IMR-90 (cell line): ENCODE measurements around the gene ZNF74. TPM values are rescaled to one million over a fixed set of nuclear protein-coding genes. Genes with fewer than 3 reads are reported as not detected.

Source experiments
- ATAC-seq: fragments of 200-7000 bp; cut with Tn5 transposase; 2 replicates; pipeline ENCODE4 v1.9.1; 2020; ENCODE audit warnings: low read depth, mild to moderate bottlenecking, moderate library complexity
- BruUV-seq: library from RNA; stranded (reverse); fragments of 400-500 nt; replicated peaks from 2 replicates; lab custom pipeline; 2021; lab: Mats Ljungman, UMichigan
- CTCF ChIA-PET: fragments of 300-600 bp; formaldehyde crosslinking; extraction: SDS; loops from one replicate; lab custom pipeline; 2021; ENCODE audit warnings: antibody characterized with exemption; lab: Yijun Ruan, JAX
- POLR2A ChIA-PET: fragments of 300-600 bp; sonication (Branson Sonifier 250); formaldehyde crosslinking; loops from one replicate; lab custom pipeline; 2022; ENCODE audit warnings: antibody characterized with exemption; ENCODE audit not compliant: unreplicated experiment; lab: Charles Lee
- DNase-seq: peaks from one replicate; pipeline ENCODE4 v3.0.0; 2013
- H2AFZ ChIP-seq: replicated peaks from 2 replicates; pipeline ENCODE3; 2013; ENCODE audit warnings: low read length, mild to moderate bottlenecking; ENCODE audit not compliant: poor library complexity
- H2AK5ac ChIP-seq: 2 replicates; pipeline ENCODE4 v1.6.1; 2013; ENCODE audit warnings: low read depth, low read length, inconsistent platforms
- H2AK9ac ChIP-seq: replicated peaks from 2 replicates; pipeline ENCODE3; 2013; ENCODE audit warnings: mild to moderate bottlenecking, low read depth, low read length, moderate library complexity; ENCODE audit not compliant: poor library complexity
- H2BK120ac ChIP-seq: 2 replicates; pipeline ENCODE4 v1.6.1; 2013; ENCODE audit warnings: low read depth, low read length, inconsistent platforms
- H2BK15ac ChIP-seq: 3 replicates; pipeline ENCODE4 v1.6.1; 2013; ENCODE audit warnings: low read depth, low read length, inconsistent platforms
- H2BK20ac ChIP-seq: 2 replicates; pipeline ENCODE4 v1.6.1; 2013; ENCODE audit warnings: low read depth, mild to moderate bottlenecking, inconsistent platforms, low read length, moderate library complexity
- H2BK5ac ChIP-seq: 2 replicates; pipeline ENCODE4 v1.6.1; 2013; ENCODE audit warnings: mild to moderate bottlenecking, low read depth, low read length, inconsistent platforms; ENCODE audit not compliant: poor library complexity, severe bottlenecking
- H3K14ac ChIP-seq: replicated peaks from 2 replicates; pipeline ENCODE4 v1.6.1; 2013; ENCODE audit warnings: low read depth, low read length, inconsistent platforms
- H3K18ac ChIP-seq: 2 replicates; pipeline ENCODE4 v1.6.1; 2013; ENCODE audit warnings: low read depth, low read length, control low read depth
- H3K23ac ChIP-seq: 2 replicates; pipeline ENCODE4 v1.6.1; 2013; ENCODE audit warnings: low read depth, low read length, inconsistent platforms
- H3K27ac ChIP-seq: 2 replicates; pipeline ENCODE4 v1.5.1; 2013; ENCODE audit warnings: mild to moderate bottlenecking, control low read depth, low read length; ENCODE audit not compliant: insufficient read depth
- H3K27me3 ChIP-seq: 2 replicates; pipeline ENCODE4 v1.6.1; 2013; ENCODE audit warnings: low read length; ENCODE audit not compliant: control insufficient read depth, insufficient read depth
- H3K36me3 ChIP-seq: 2 replicates; pipeline ENCODE4 v1.6.1; 2013; ENCODE audit warnings: low read length, mixed read lengths; ENCODE audit not compliant: control insufficient read depth, insufficient read depth
- H3K4ac ChIP-seq: 2 replicates; pipeline ENCODE4 v1.6.1; 2013; ENCODE audit warnings: low read depth, low read length, inconsistent platforms
- H3K4me1 ChIP-seq: 2 replicates; pipeline ENCODE4 v1.6.1; 2013; ENCODE audit warnings: low read length, mixed read lengths; ENCODE audit not compliant: control insufficient read depth, insufficient read depth
- H3K4me2 ChIP-seq: 2 replicates; pipeline ENCODE4 v1.6.1; 2013; ENCODE audit warnings: low read depth, mild to moderate bottlenecking, control low read depth, low read length, moderate library complexity
- H3K4me3 ChIP-seq: 2 replicates; pipeline ENCODE4 v1.5.1; 2013; ENCODE audit warnings: low read depth, mild to moderate bottlenecking, control low read depth, low read length, moderate library complexity; ENCODE audit not compliant: insufficient read depth
- H3K56ac ChIP-seq: 2 replicates; pipeline ENCODE4 v1.6.1; 2013; ENCODE audit warnings: low read length, inconsistent platforms; ENCODE audit not compliant: insufficient read depth; ENCODE audit errors: extremely low read depth
- H3K79me1 ChIP-seq, 2 experiments: 2 replicates each; pipeline ENCODE4 v1.6.1; 2013; ENCODE audit warnings: low read length in 2 of 2, inconsistent platforms in 1 of 2, low read depth in 1 of 2
- H3K9ac ChIP-seq: 2 replicates; pipeline ENCODE4 v1.6.1; 2013; ENCODE audit warnings: low read depth, low read length, control low read depth
- H3K9me1 ChIP-seq: 2 replicates; pipeline ENCODE4 v1.6.1; 2013; ENCODE audit warnings: low read length, inconsistent platforms; ENCODE audit not compliant: insufficient read depth
- H3K9me3 ChIP-seq: 2 replicates; pipeline ENCODE4 v1.6.1; 2013; ENCODE audit warnings: low read length; ENCODE audit not compliant: control insufficient read depth, insufficient read depth
- H4K20me1 ChIP-seq: 2 replicates; pipeline ENCODE4 v1.6.1; 2013; ENCODE audit warnings: low read length, inconsistent platforms; ENCODE audit not compliant: insufficient read depth
- H4K5ac ChIP-seq: 2 replicates; pipeline ENCODE4 v1.6.1; 2013; ENCODE audit warnings: mild to moderate bottlenecking, low read depth, low read length, control low read depth
- H4K8ac ChIP-seq, 2 experiments: 2 replicates each; pipeline ENCODE4 v1.6.1; 2013; ENCODE audit warnings: low read depth in 2 of 2, low read length in 2 of 2, control low read depth in 1 of 2, inconsistent platforms in 1 of 2
- H4K91ac ChIP-seq: 2 replicates; pipeline ENCODE4 v1.6.1; 2013; ENCODE audit warnings: low read depth, low read length, inconsistent platforms; ENCODE audit not compliant: insufficient read depth
- BHLHE40 ChIP-seq: fragments of 150-350 bp; IDR thresholded peaks from 2 replicates; pipeline ENCODE4 v1.6.1; 2016; ENCODE audit warnings: mild to moderate bottlenecking, low read depth, low read length
- CEBPB ChIP-seq: IDR thresholded peaks from 2 replicates; pipeline ENCODE4 v1.6.1; 2012; ENCODE audit warnings: low read depth, low read length, improper control_type of control experiment
- CHD1 ChIP-seq: IDR thresholded peaks from 2 replicates; pipeline ENCODE4 v1.6.1; 2012; ENCODE audit warnings: low read depth, low read length, improper control_type of control experiment
- CTCF ChIP-seq: conservative IDR thresholded peaks from 2 replicates; pipeline ENCODE4 v1.5.1; 2012; ENCODE audit warnings: mild to moderate bottlenecking, low read depth, low read length, improper control_type of control experiment
- ELK1 ChIP-seq: fragments of 150-350 bp; IDR thresholded peaks from 2 replicates; pipeline ENCODE4 v1.6.1; 2016; ENCODE audit warnings: low read depth, mild to moderate bottlenecking, low read length, moderate library complexity, borderline replicate concordance
- FOS ChIP-seq: fragments of 150-350 bp; IDR thresholded peaks from 2 replicates; pipeline ENCODE4 v1.6.1; 2016; ENCODE audit warnings: low read depth, low read length
- MAFK ChIP-seq: IDR thresholded peaks from 2 replicates; pipeline ENCODE4 v1.6.1; 2012; ENCODE audit warnings: low read depth, low read length, improper control_type of control experiment
- MAZ ChIP-seq: IDR thresholded peaks from 2 replicates; pipeline ENCODE4 v1.6.1; 2012; ENCODE audit warnings: low read depth, mild to moderate bottlenecking, low read length, improper control_type of control experiment, moderate library complexity, borderline replicate concordance
- MXI1 ChIP-seq: IDR thresholded peaks from 2 replicates; pipeline ENCODE4 v1.6.1; 2012; ENCODE audit warnings: low read depth, mild to moderate bottlenecking, low read length, moderate library complexity, borderline replicate concordance
- NFE2L2 ChIP-seq: fragments of 150-350 bp; IDR thresholded peaks from 2 replicates; pipeline ENCODE4 v1.6.1; 2016; ENCODE audit warnings: low read depth, mild to moderate bottlenecking, low read length
- POLR2A ChIP-seq: IDR thresholded peaks from 2 replicates; pipeline ENCODE4 v1.6.1; 2012; ENCODE audit warnings: mild to moderate bottlenecking, low read depth, low read length
- RAD21 ChIP-seq: IDR thresholded peaks from 2 replicates; pipeline ENCODE4 v1.6.1; 2012; ENCODE audit warnings: low read length, improper control_type of control experiment
- RCOR1 ChIP-seq: IDR thresholded peaks from 2 replicates; pipeline ENCODE4 v1.6.1; 2012; ENCODE audit warnings: mild to moderate bottlenecking, low read length, improper control_type of control experiment; ENCODE audit not compliant: insufficient replicate concordance
- RFX5 ChIP-seq: IDR thresholded peaks from 2 replicates; pipeline ENCODE4 v1.8.0; 2012; ENCODE audit warnings: low read depth, mild to moderate bottlenecking, low read length, moderate library complexity
- USF2 ChIP-seq: fragments of 150-350 bp; IDR thresholded peaks from 2 replicates; pipeline ENCODE4 v1.6.1; 2017; ENCODE audit warnings: mild to moderate bottlenecking, antibody characterized with exemption, low read length, low read depth
- WGBS, 2 experiments: methylation state at CpG; one replicate each; pipeline versions ENCODE4 v1.1.5 to v1.1.7; 2013; ENCODE audit warnings: missing lambda C conversion rate in 2 of 2; ENCODE audit not compliant: insufficient read length in 1 of 2; ENCODE audit errors: extremely low coverage in 2 of 2; 5-methylcytosine and 5-hydroxymethylcytosine counted together
- dilution Hi-C: fragments of 300-500 bp; cut with HindIII; formaldehyde crosslinking; loops from one replicate; pipeline ENCODE4 v1.14.3; 2018; ENCODE audit warnings: low sequenced_read_pairs; ENCODE audit not compliant: unreplicated experiment
- in situ Hi-C: fragments of 300-500 bp; cut with MboI; formaldehyde crosslinking; loops from 3 replicates; pipeline ENCODE4 v1.14.3; 2019; ENCODE audit warnings: low sequenced_read_pairs, inconsistent platforms, mixed read lengths
- intact Hi-C: fragments of 100-400 bp; cut with micrococcal nuclease; formaldehyde crosslinking; loops from 2 replicates; pipeline ENCODE4 v1.10.0; 2022
- polyA plus RNA-seq, 3 experiments: library from polyadenylated mRNA; depleted of rRNA; stranded (reverse); fragments of >200 nt; gene quantifications; 2 replicates each; pipeline ENCODE4 v1.2.3, GENCODE V29; 2012; ENCODE audit warnings: low replicate concordance in 1 of 3
- total RNA-seq: library from RNA; depleted of rRNA; stranded (reverse); fragments of >200 nt; gene quantifications from 2 replicates; pipeline ENCODE4 v1.2.3, GENCODE V29; 2012

ZNF74 gene
- total and polyA plus RNA-seq, 2 of the 4 experiments (the other 2 are of a cell fraction) = 7.5 to 8.4 TPM

GRCh38 chr22:20427104-20427944, 33.4 kb downstream of the ZNF74 start:
- WGBS, 2 experiments = 94% methylated on average over 4 of the region's 8 CpGs; no CpG with 5 or more reads in 1 of the 2 experiments
- Histone ChIP-seq H3K4ac (no peak overlapping the region), H4K5ac (no peak overlapping the region), H4K91ac (no peak overlapping the region), H3K36me3 (peaks cover 57% of the 10 kb centered on the region), H3K18ac (no peak overlapping the region), H4K20me1 (peaks cover 72% of the 10 kb centered on the region), H2BK5ac (no peak overlapping the region), H3K4me2 (no peak overlapping the region), H3K4me1 (peaks cover 10% of the 10 kb centered on the region; the same call in 1 of the 2 replicates), H2AFZ (peak overlapping the region; percentile 32), H3K56ac (no peak overlapping the region), H3K79me1 (peaks cover 3 to 46% of the 10 kb centered on the region in 2 experiments; a peak in 3 of 4 replicates), H3K9me3 (no peaks in the 10 kb centered on the region), H2AK5ac (no peak overlapping the region), H2AK9ac (no peak overlapping the region), H3K27me3 (no peaks in the 10 kb centered on the region), H2BK120ac (no peak overlapping the region), H4K8ac (no peak overlapping the region), H3K14ac (no peak overlapping the region), H2BK15ac (no peak overlapping the region), H3K9ac (no peak overlapping the region), H2BK20ac (no peak overlapping the region), H3K23ac (no peak overlapping the region), H3K27ac (no peak overlapping the region), H3K9me1 (peaks cover 8% of the 10 kb centered on the region), H3K4me3 (no peak overlapping the region)
- in situ Hi-C loops = no loop called here
- ChIA-PET POLR2A (no interaction called here), CTCF (no interaction called here)
- dilution Hi-C loops = no loop called here
- intact Hi-C loops = no loop called here
- BruUV-seq = no TSS peak
- ATAC-seq (no peak), DNase-seq (no peak)
- no peak for TF ChIP-seq CTCF
- TF ChIP-seq POLR2A = no peak
- no peak for TF ChIP-seq BHLHE40
- TF ChIP-seq ELK1 = no peak
- TF ChIP-seq RAD21 = no peak
- TF ChIP-seq NFE2L2 = no peak
- TF ChIP-seq MAZ = no peak
- TF ChIP-seq MXI1 = no peak
- no peak for TF ChIP-seq MAFK
- no peak for TF ChIP-seq CHD1
- TF ChIP-seq FOS = no peak
- TF ChIP-seq CEBPB = no peak
- no peak for TF ChIP-seq USF2
- TF ChIP-seq RFX5 = no peak
- TF ChIP-seq RCOR1 = no peak
